ENCODE measurements around the gene RAP1A. TPM values are rescaled to one million over a fixed set of nuclear protein-coding genes. Genes with fewer than 3 reads are reported as not detected.

Gene RAP1A
- total and polyA plus RNA-seq, 3 experiments from 2014 or later: 60.8 to 256 (median 252) TPM

DNA sequence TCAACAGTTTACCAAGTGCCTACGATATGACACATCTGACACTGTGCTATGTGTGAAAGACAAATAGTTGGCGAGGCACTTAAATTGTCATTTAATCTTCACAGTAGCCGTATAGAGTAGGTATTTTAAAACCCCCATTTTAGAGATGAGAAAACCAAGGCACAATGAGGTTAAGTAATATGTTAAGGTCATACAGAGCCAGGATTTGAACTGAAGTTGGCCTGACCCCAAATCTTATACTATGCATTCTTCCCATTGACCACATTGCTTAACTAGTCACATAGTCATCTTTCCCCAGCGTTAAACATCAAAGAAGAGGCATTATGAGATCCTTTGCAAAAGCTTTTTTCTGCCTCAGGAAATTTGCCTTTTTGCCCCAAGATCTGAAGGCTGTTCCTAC is 115.7 kb downstream of the RAP1A start:
- Mint-ChIP-seq H3K4me3 (no peak overlapping the region), H3K36me3 (peaks cover 0 to 5% (median 2%) of the 10 kb centered on the region in 3 donors), H3K27ac (no peak overlapping the region), H3K27me3 (peaks cover 8 to 9% of the 10 kb centered on the region in 2 donors), H3K9me3 (no peaks in the 10 kb centered on the region), H3K4me1 (peaks cover 14 to 19% (median 16%) of the 10 kb centered on the region in 3 donors)
- DNase-seq: no peak
- peaks cover 19% of the 10 kb centered on the region for H3K4me1 ChIP-seq (ENCODE audit: insufficient read depth, low read length)
- ChIA-PET CTCF (interaction anchor here (1.1 to 1.8 kb wide), 3 partner anchors 8 to 21 kb away, joined by 3 to 8 read pairs (median 5); no protein-coding TSS in a partner anchor), POLR2A (no interaction called here)
- no peaks in the 10 kb centered on the region for H3K36me3 ChIP-seq (ENCODE audit: insufficient read depth, low read length)
- no peak overlapping the region for H3K4me3 ChIP-seq (ENCODE audit: low read length)
- peaks cover 26% of the 10 kb centered on the region for H3K27me3 ChIP-seq (ENCODE audit: insufficient read depth, low read length, poor library complexity, severe bottlenecking)
- no peaks in the 10 kb centered on the region for H3K9me3 ChIP-seq (ENCODE audit: low read length)
- no peak overlapping the region for H3K27ac ChIP-seq (ENCODE audit: low read depth, low read length)

GRCh38 chr1:111735858-111736544 is 116.4 kb downstream of the RAP1A start:
- peaks cover 26% of the 10 kb centered on the region for H3K27me3 ChIP-seq (ENCODE audit: insufficient read depth, low read length, poor library complexity, severe bottlenecking)

DNA sequence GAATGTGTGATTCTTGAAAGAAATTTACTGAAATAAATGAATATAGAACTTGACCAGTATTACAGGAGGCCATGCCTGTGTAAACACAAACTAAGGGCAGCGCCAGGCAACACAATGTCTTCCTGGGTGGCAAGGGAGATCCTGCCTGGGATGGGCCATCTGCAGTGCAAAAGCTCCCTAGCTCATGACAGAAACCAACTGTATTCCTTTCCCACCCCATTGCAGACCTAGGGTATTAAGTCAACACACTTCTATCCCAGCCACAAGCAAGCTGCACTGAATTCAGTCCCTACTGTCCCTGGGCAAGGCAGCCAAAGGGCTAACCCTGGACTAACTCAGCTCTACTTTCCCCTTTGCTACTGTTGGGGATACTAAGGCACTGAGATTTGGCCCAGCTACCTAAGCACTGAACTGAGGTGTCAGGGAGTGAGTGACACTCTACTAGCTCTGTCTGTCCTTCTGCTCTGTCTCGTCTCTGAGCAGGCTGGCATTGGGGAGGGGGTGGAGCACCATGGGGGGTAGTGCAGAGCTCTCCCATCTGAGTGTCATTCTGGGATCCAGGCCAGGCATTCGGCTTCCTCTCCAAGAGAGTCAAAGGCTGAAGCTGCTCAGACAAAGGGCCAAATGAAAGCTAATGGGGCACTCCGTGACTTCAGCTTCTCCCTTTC is 117.1 kb downstream of the RAP1A start:
- CTCF ChIA-PET: interaction anchor here (1.3 to 4.2 kb wide), 4 partner anchors 18 to 229 kb away, joined by 3 to 15 read pairs (median 10); no protein-coding TSS in a partner anchor
- no peaks in the 10 kb centered on the region for H3K9me3 Mint-ChIP-seq
- POLR2A ChIA-PET: interaction anchor here (1.0 to 1.5 kb wide), 2 partner anchors 14 to 23 kb away, joined by 3 read pairs; no protein-coding TSS in a partner anchor

More at GRCh38 chr1:111735858-111736544, 116.4 kb downstream of the RAP1A start:
- Mint-ChIP-seq H3K27ac (no peak overlapping the region), H3K4me3 (no peak overlapping the region), H3K4me1 (peaks cover 15 to 25% (median 16%) of the 10 kb centered on the region in 3 donors), H3K9me3 (no peaks in the 10 kb centered on the region), H3K36me3 (peaks cover 0 to 5% (median 0%) of the 10 kb centered on the region in 3 donors), H3K27me3 (peaks cover 14% of the 10 kb centered on the region in 2 donors)
- DNase-seq: no peak
- no peak overlapping the region for H3K4me3 ChIP-seq (ENCODE audit: low read length)
- POLR2A ChIA-PET: no interaction called here
- no peaks in the 10 kb centered on the region for H3K9me3 ChIP-seq (ENCODE audit: low read length)
- H3K27ac ChIP-seq (ENCODE audit: low read depth, low read length): no peak overlapping the region
- peaks cover 22% of the 10 kb centered on the region for H3K4me1 ChIP-seq (ENCODE audit: insufficient read depth, low read length)
- H3K36me3 ChIP-seq (ENCODE audit: insufficient read depth, low read length): no peaks in the 10 kb centered on the region
- CTCF ChIA-PET: interaction anchor here (1.3 to 4.2 kb wide), 4 partner anchors 19 to 229 kb away, joined by 3 to 15 read pairs (median 10); no protein-coding TSS in a partner anchor

GRCh38 chr1:111737216-111738132 is 117.9 kb downstream of the RAP1A start:
- Histone ChIP-seq H3K27me3 (ENCODE audit: insufficient read depth, low read length, poor library complexity, severe bottlenecking) (peaks cover 30% of the 10 kb centered on the region), H3K4me1 (ENCODE audit: insufficient read depth, low read length) (peaks cover 22% of the 10 kb centered on the region), H3K9me3 (ENCODE audit: low read length) (no peaks in the 10 kb centered on the region), H3K36me3 (ENCODE audit: insufficient read depth, low read length) (no peaks in the 10 kb centered on the region), H3K4me3 (ENCODE audit: low read length) (peak overlapping the region; percentile 74), H3K27ac (ENCODE audit: low read depth, low read length) (no peak overlapping the region)
- no peaks in the 10 kb centered on the region for H3K9me3 Mint-ChIP-seq
- H3K27me3 Mint-ChIP-seq: peaks cover 16% of the 10 kb centered on the region in 2 donors
- ChIA-PET POLR2A (interaction anchor here (1.0 to 2.8 kb wide), 3 partner anchors 13 to 23 kb away, joined by 3 to 15 read pairs (median 3); partner anchors contain the start of gene DDX20), CTCF (interaction anchor here (1.1 to 4.2 kb wide), 7 partner anchors 12 to 230 kb away, joined by 3 to 19 read pairs (median 12); partner anchors contain the start of gene DDX20)
- peaks cover 15 to 26% (median 16%) of the 10 kb centered on the region in 3 donors for H3K4me1 Mint-ChIP-seq
- H3K4me3 Mint-ChIP-seq: peak overlapping the region; percentile 85 to 96 (median 89)
- peaks cover 0 to 5% (median 0%) of the 10 kb centered on the region in 3 donors for H3K36me3 Mint-ChIP-seq
- no peak for DNase-seq
- peak overlapping the region in 6 of 8 donors; percentile 1 to 91 (median 43) for H3K27ac Mint-ChIP-seq

More for the DNA sequence above, 117.1 kb downstream of the RAP1A start:
- Mint-ChIP-seq H3K27me3 (peaks cover 16 to 18% of the 10 kb centered on the region in 2 donors), H3K4me3 (peak overlapping the region in 4 of 7 donors; percentile 65 to 92 (median 86)), H3K27ac (no peak overlapping the region), H3K36me3 (peaks cover 0 to 5% (median 0%) of the 10 kb centered on the region in 3 donors), H3K4me1 (peaks cover 15 to 26% (median 16%) of the 10 kb centered on the region in 3 donors)
- DNase-seq: no peak
- H3K4me1 ChIP-seq (ENCODE audit: insufficient read depth, low read length): peaks cover 22% of the 10 kb centered on the region
- no peak overlapping the region for H3K4me3 ChIP-seq (ENCODE audit: low read length)
- peaks cover 30% of the 10 kb centered on the region for H3K27me3 ChIP-seq (ENCODE audit: insufficient read depth, low read length, poor library complexity, severe bottlenecking)
- H3K9me3 ChIP-seq (ENCODE audit: low read length): no peaks in the 10 kb centered on the region
- no peak overlapping the region for H3K27ac ChIP-seq (ENCODE audit: low read depth, low read length)
- H3K36me3 ChIP-seq (ENCODE audit: insufficient read depth, low read length): no peaks in the 10 kb centered on the region

- Mint-ChIP-seq H3K27me3 (peaks cover 16% of the 10 kb centered on the region in 2 donors), H3K9me3 (no peaks in the 10 kb centered on the region), H3K27ac (peak overlapping the region in 7 of 8 donors; percentile 11 to 91 (median 56)), H3K36me3 (peaks cover 0 to 5% (median 0%) of the 10 kb centered on the region in 3 donors), H3K4me3 (peak overlapping the region; percentile 85 to 96 (median 89)), H3K4me1 (peaks cover 15 to 26% (median 16%) of the 10 kb centered on the region in 3 donors)
- Histone ChIP-seq H3K27me3 (ENCODE audit: insufficient read depth, low read length, poor library complexity, severe bottlenecking) (peaks cover 30% of the 10 kb centered on the region), H3K9me3 (ENCODE audit: low read length) (no peaks in the 10 kb centered on the region), H3K4me1 (ENCODE audit: insufficient read depth, low read length) (peaks cover 22% of the 10 kb centered on the region), H3K27ac (ENCODE audit: low read depth, low read length) (no peak overlapping the region), H3K36me3 (ENCODE audit: insufficient read depth, low read length) (no peaks in the 10 kb centered on the region), H3K4me3 (ENCODE audit: low read length) (peak overlapping the region; percentile 74)
- peak in 1 of 5 donors; percentile 54 for DNase-seq
- POLR2A ChIA-PET: interaction anchor here (1.5 to 2.8 kb wide), 2 partner anchors 17 to 24 kb away, joined by 3 to 15 read pairs; partner anchors contain the start of gene DDX20
- CTCF ChIA-PET: interaction anchor here (1.1 to 4.2 kb wide), 5 partner anchors 11 to 231 kb away, joined by 3 to 19 read pairs (median 13); partner anchors contain the start of gene DDX20
Measured at GRCh38 chr1:111738133-111738435, 118.5 kb downstream of the RAP1A start.

DNA sequence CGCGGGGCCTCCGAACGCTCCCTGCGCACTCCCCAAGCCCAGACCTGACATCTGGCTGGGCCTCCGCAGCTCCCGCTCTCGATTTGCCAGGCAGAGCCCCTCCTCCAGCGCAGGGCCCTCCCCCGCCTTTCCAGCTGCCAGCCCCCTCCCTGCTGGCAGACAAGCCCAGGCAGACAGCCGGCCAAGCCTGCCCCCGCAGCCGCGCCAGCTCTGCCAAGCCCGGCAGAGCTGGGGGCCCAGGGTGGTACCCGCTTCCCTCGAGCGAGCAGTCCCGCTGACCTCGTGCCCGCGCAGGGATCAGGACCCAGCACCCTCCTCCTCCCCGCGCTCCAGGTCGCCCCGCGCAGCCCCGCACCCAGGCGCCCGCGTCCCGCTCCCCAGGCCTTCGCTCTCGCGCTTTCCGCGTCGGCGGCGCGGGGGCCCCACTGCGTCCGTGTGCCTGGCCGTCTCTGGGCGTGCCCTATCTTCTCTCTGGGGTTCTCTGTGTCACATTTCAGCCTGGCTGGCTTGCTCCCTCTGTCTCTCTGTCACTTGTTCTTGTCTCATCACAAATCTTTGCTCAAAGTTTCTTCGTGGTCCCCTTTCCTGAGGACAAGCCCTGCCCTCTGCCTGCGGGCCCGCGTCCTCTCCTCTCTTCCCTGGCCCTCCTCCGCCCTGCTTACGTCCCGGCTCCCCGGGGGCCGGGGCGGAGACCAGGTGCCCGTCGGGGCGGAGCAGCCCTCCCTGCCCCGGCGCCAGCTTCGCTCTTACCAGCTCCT is 119.0 kb downstream of the RAP1A start:
- Mint-ChIP-seq H3K4me3 (peak overlapping the region; percentile 85 to 96 (median 89)), H3K4me1 (peaks cover 15 to 26% (median 16%) of the 10 kb centered on the region in 3 donors), H3K27ac (peak overlapping the region in 7 of 8 donors; percentile 21 to 91 (median 76)), H3K9me3 (no peaks in the 10 kb centered on the region), H3K36me3 (peaks cover 0 to 5% (median 0%) of the 10 kb centered on the region in 3 donors), H3K27me3 (peaks cover 16% of the 10 kb centered on the region in 2 donors)
- ChIA-PET POLR2A (interaction anchor here (0.7 to 2.8 kb wide), 5 partner anchors 12 to 522 kb away, joined by 3 to 15 read pairs (median 3); partner anchors contain the start of gene DDX20), CTCF (interaction anchor here (1.1 to 4.2 kb wide), 6 partner anchors 10 to 231 kb away, joined by 3 to 19 read pairs (median 12); partner anchors contain the start of gene DDX20)
- peak; percentile 26 to 52 (median 39) for DNase-seq
- Histone ChIP-seq H3K27me3 (ENCODE audit: insufficient read depth, low read length, poor library complexity, severe bottlenecking) (peaks cover 30% of the 10 kb centered on the region), H3K36me3 (ENCODE audit: insufficient read depth, low read length) (no peaks in the 10 kb centered on the region), H3K9me3 (ENCODE audit: low read length) (no peaks in the 10 kb centered on the region), H3K4me3 (ENCODE audit: low read length) (peak overlapping the region; percentile 74), H3K4me1 (ENCODE audit: insufficient read depth, low read length) (peaks cover 22% of the 10 kb centered on the region), H3K27ac (ENCODE audit: low read depth, low read length) (no peak overlapping the region)
